DND-41 (cell line): Measurements from ENCODE around the gene AP1B1.

Source experiments
- ATAC-seq: fragments of 200-7000 bp; cut with Tn5 transposase; 3 replicates; pipeline ENCODE4 v1.9.1; 2021; ENCODE audit warnings: low read depth; ENCODE audit not compliant: insufficient read depth
- DNase-seq: peaks from one replicate; pipeline ENCODE4 v3.0.0-alpha.2; 2020
- H2AFZ ChIP-seq: 2 replicates; pipeline ENCODE4 v1.6.0; 2012; ENCODE audit warnings: low read depth, low read length
- H3K27ac ChIP-seq: 2 replicates; pipeline ENCODE4 v1.5.1; 2012; ENCODE audit warnings: low read length, inconsistent platforms
- H3K27me3 ChIP-seq: fragments of 200-600 bp; sonication (generic); 2 replicates; pipeline ENCODE4 v1.6.0; 2012; ENCODE audit warnings: low read length, mild to moderate bottlenecking, inconsistent platforms; ENCODE audit not compliant: insufficient read depth, poor library complexity
- H3K36me3 ChIP-seq: 2 replicates; pipeline ENCODE4 v1.5.1; 2012; ENCODE audit warnings: low read length, inconsistent platforms; ENCODE audit not compliant: insufficient read depth
- H3K4me1 ChIP-seq: 2 replicates; pipeline ENCODE4 v1.5.1; 2012; ENCODE audit warnings: mild to moderate bottlenecking, low read length; ENCODE audit not compliant: insufficient read depth
- H3K4me2 ChIP-seq: 2 replicates; pipeline ENCODE4 v1.6.0; 2012; ENCODE audit warnings: mild to moderate bottlenecking, moderate library complexity, low read length, inconsistent platforms; ENCODE audit not compliant: insufficient read depth
- H3K4me3 ChIP-seq, 2 experiments: fragments of 200-600 bp in 1 of 2; shearing (Covaris generic) in 1 of 2; 2 replicates each; pipeline ENCODE4 v1.5.1; 2012 to 2016; ENCODE audit warnings: inconsistent platforms in 2 of 2, low read length in 2 of 2, mild to moderate bottlenecking in 2 of 2, low read depth in 1 of 2, moderate library complexity in 1 of 2
- H3K79me2 ChIP-seq: 2 replicates; pipeline ENCODE4 v1.6.0; 2012; ENCODE audit warnings: low read length, inconsistent platforms; ENCODE audit not compliant: insufficient read depth
- H3K9ac ChIP-seq: 2 replicates; pipeline ENCODE4 v1.6.0; 2012; ENCODE audit warnings: low read depth, mild to moderate bottlenecking, inconsistent platforms, low read length, moderate library complexity
- H3K9me3 ChIP-seq: 2 replicates; pipeline ENCODE4 v1.5.1; 2012; ENCODE audit warnings: low read length, moderate library complexity, mild to moderate bottlenecking, inconsistent platforms; ENCODE audit not compliant: insufficient read depth, severe bottlenecking
- H4K20me1 ChIP-seq: 2 replicates; pipeline ENCODE4 v1.6.0; 2012; ENCODE audit warnings: low read length; ENCODE audit not compliant: insufficient read depth
- CTCF ChIP-seq: IDR thresholded peaks from 2 replicates; pipeline ENCODE4 v1.5.1; 2012; ENCODE audit warnings: borderline replicate concordance, low read length, moderate library complexity, mild to moderate bottlenecking; ENCODE audit not compliant: poor library complexity, severe bottlenecking; ENCODE audit errors: extremely low read depth
- EZH2 ChIP-seq: IDR thresholded peaks from 3 replicates; pipeline ENCODE4 v1.6.1; 2012; ENCODE audit warnings: borderline replicate concordance, low read depth, mild to moderate bottlenecking, moderate library complexity, low read length, inconsistent platforms; ENCODE audit not compliant: severe bottlenecking

AP1B1 gene

GRCh38 chr22:29336751-29337490, 51.4 kb downstream of the AP1B1 start:
- no peak overlapping the region for H3K4me2 ChIP-seq
- H3K9ac ChIP-seq, result no peak overlapping the region

GRCh38 chr22:29335656-29336055, 52.7 kb downstream of the AP1B1 start:
- ATAC-seq (no peak), DNase-seq (no peak)
- H2AFZ ChIP-seq, result no peak overlapping the region
- H3K9me3 ChIP-seq, result no peaks in the 10 kb centered on the region
- H3K27ac ChIP-seq, result no peak overlapping the region
- TF ChIP-seq EZH2 (no peak), CTCF (no peak)
- no peaks in the 10 kb centered on the region for H3K79me2 ChIP-seq
- 0 out of 2 replicates have a peak, but pooled peaks cover 4% of the 10 kb centered on the region for H4K20me1 ChIP-seq
- no peaks in the 10 kb centered on the region for H3K4me1 ChIP-seq
- no peak overlapping the region for H3K4me2 ChIP-seq
- H3K9ac ChIP-seq, result no peak overlapping the region
- no peak overlapping the region for H3K4me3 ChIP-seq
- H3K27me3 ChIP-seq, result no peaks in the 10 kb centered on the region
- H3K36me3 ChIP-seq, result peaks cover 94% of the 10 kb centered on the region

More at GRCh38 chr22:29336751-29337490, 51.4 kb downstream of the AP1B1 start:
- 0 out of 2 replicates have a peak, but pooled peaks cover 7% of the 10 kb centered on the region for H4K20me1 ChIP-seq
- no peaks in the 10 kb centered on the region for H3K79me2 ChIP-seq
- H3K27ac ChIP-seq, result no peak overlapping the region
- no peak overlapping the region for H2AFZ ChIP-seq
- H3K4me1 ChIP-seq, result no peaks in the 10 kb centered on the region
- no peak overlapping the region for H3K4me3 ChIP-seq
- H3K9me3 ChIP-seq, result no peaks in the 10 kb centered on the region
- no peak for TF ChIP-seq EZH2
- TF ChIP-seq CTCF, result no peak
- peaks cover 94% of the 10 kb centered on the region for H3K36me3 ChIP-seq
- H3K27me3 ChIP-seq, result no peaks in the 10 kb centered on the region
- ATAC-seq (no peak), DNase-seq (no peak)

GRCh38 chr22:29334696-29335344, 53.5 kb downstream of the AP1B1 start:
- H3K4me2 ChIP-seq, result no peak overlapping the region
- H3K79me2 ChIP-seq, result no peaks in the 10 kb centered on the region
- TF ChIP-seq CTCF (no peak), EZH2 (no peak)
- H3K27ac ChIP-seq, result no peak overlapping the region
- H2AFZ ChIP-seq, result no peak overlapping the region
- H3K36me3 ChIP-seq, result peaks cover 94% of the 10 kb centered on the region
- no peaks in the 10 kb centered on the region for H3K9me3 ChIP-seq
- no peaks in the 10 kb centered on the region for H3K4me1 ChIP-seq
- H3K27me3 ChIP-seq, result no peaks in the 10 kb centered on the region
- 0 out of 2 replicates have a peak, but pooled peaks cover 4% of the 10 kb centered on the region for H4K20me1 ChIP-seq
- H3K4me3 ChIP-seq, result no peak overlapping the region
- ATAC-seq (no peak), DNase-seq (no peak)
- H3K9ac ChIP-seq, result no peak overlapping the region
